Airway epithelial cell (primary cell): ENCODE data around the gene KCNT2. TPM values are rescaled to one million over a fixed set of nuclear protein-coding genes. Genes with fewer than 3 reads are reported as not detected.

Experiments
- total RNA-seq: library from RNA; depleted of rRNA; stranded (reverse); fragments of >200 nt; gene quantifications from 2 replicates; pipeline ENCODE4 v1.2.3, GENCODE V29; 2015

Gene KCNT2
- not detected in 2 replicates for total RNA-seq

GRCh38 chr1:196608390-196609369, at the start of gene KCNT2:
Gene KCNT2, minus strand, starts transcription at chr1:196608440. Its CDS starts 131 bp downstream, at chr1:196608309.

GRCh38 chr1:196651637-196652215, 43.5 kb upstream of the KCNT2 start, which contains the start of gene CFH:
Gene CFH, plus strand, starts transcription at chr1:196652043. Its CDS starts 75 bp downstream, at chr1:196652118.

Other genes with a start within 250 kb of the KCNT2 start
- 30.1 and 33.3 TPM in 2 replicates for gene CFH, start 43.6 kb upstream of the KCNT2 start, total RNA-seq
- gene CFHR3, start 166.4 kb upstream of the KCNT2 start, total RNA-seq = not detected in 2 replicates
- not detected in 2 replicates for gene CFHR1, start 211.3 kb upstream of the KCNT2 start, total RNA-seq